Frontal cortex (tissue), 4 donors: ENCODE data around the gene NDUFB11. TPM values are rescaled to one million over a fixed set of nuclear protein-coding genes. Genes with fewer than 3 reads are reported as not detected.

Experiments
- DNase-seq, 2 donors: peaks; one replicate each; pipeline ENCODE4 v3.0.0; 2012; ENCODE audit warnings: low spot score in 2 of 2
- FAIRE-seq: peaks from 2 replicates; lab custom pipeline; 2012; peaks lifted over from hg19 to GRCh38; lab: Jason Lieb, UNC
- total RNA-seq: library from RNA; depleted of rRNA; stranded (reverse); fragments of >200 nt; gene quantifications from one replicate; pipeline ENCODE4 v1.2.3, GENCODE V29; 2014
- donor health status: control.
- donor health status: control.
- donor health status: control.

NDUFB11 gene
- total RNA-seq, 1 donor from 2014 or later = 88.0 TPM

- DNase-seq (no peak), FAIRE-seq (no peak)
Observed at GRCh38 chrX:47175588-47175980, 31.1 kb upstream of the NDUFB11 start.

GRCh38 chrX:47174846-47175587 lies 30.5 kb upstream of the NDUFB11 start:
- DNase-seq (no peak), FAIRE-seq (no peak)

DNA sequence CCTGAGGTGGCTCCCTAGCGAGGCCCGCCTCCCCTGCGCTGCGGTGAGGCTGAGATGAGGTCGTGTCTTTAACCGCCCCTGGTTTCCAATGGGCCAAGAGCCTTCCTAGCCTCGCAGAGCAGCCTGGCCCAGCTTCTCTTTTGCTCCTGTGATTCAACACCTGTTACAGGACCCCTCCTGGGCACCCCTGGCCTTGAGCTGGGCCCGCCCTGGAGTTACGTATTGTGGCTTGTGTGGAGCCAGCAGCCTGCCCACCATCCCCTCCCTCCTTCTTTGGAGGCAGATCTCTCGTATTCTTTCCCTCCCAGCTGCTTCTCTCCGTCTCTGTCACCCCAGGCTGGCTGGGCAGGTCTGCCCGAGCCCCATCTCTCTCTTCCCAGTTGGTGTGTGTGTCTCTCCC lies 29.9 kb upstream of the NDUFB11 start:
- DNase-seq (no peak), FAIRE-seq (no peak)

GRCh38 chrX:47172971-47173792 lies 28.7 kb upstream of the NDUFB11 start:
- DNase-seq (no peak), FAIRE-seq (no peak)

DNA sequence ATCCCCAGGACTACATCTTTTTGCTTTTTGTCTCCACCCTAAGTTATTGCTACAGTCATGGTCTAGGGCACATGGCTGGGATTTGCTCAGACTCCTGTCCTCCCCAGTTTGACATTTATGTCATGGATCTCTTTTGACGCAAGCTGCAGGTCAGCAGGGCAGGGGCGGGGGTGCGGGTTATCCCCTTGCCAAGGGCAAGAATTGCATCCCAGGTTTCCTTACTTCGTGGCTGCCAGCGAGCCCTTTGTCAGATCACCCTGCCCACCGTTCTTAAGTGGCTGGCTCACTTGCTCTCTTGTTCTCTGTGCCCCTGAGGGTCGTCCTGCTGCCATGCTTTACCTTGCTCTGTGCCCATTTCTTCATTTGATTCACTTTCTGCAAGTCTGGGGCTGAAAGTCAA lies 28.0 kb upstream of the NDUFB11 start:
- DNase-seq (no peak), FAIRE-seq (no peak)

DNA sequence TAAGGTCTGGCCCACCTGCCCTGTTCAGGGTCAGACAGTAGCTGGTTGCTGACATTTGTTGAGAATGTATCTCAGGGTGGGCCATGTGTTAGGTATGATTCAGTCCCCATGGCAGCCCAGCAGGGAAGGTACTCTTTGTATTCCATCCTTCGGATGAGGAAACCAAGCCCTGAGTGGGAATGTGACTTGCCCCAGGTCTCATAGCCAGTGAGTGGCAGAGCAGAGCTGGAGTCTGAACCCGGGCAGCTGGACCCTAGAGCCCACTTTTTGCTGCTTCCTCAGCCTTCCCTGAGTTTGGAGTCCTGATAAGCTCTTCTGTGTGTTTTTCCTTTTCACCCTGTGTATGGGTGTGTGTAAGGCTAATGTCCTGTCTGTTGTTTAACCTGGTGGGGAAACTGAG lies 27.5 kb upstream of the NDUFB11 start:
- DNase-seq (no peak), FAIRE-seq (no peak)

- FAIRE-seq (no peak), DNase-seq (no peak)
Observed at GRCh38 chrX:47170861-47171692, 26.6 kb upstream of the NDUFB11 start.

DNA sequence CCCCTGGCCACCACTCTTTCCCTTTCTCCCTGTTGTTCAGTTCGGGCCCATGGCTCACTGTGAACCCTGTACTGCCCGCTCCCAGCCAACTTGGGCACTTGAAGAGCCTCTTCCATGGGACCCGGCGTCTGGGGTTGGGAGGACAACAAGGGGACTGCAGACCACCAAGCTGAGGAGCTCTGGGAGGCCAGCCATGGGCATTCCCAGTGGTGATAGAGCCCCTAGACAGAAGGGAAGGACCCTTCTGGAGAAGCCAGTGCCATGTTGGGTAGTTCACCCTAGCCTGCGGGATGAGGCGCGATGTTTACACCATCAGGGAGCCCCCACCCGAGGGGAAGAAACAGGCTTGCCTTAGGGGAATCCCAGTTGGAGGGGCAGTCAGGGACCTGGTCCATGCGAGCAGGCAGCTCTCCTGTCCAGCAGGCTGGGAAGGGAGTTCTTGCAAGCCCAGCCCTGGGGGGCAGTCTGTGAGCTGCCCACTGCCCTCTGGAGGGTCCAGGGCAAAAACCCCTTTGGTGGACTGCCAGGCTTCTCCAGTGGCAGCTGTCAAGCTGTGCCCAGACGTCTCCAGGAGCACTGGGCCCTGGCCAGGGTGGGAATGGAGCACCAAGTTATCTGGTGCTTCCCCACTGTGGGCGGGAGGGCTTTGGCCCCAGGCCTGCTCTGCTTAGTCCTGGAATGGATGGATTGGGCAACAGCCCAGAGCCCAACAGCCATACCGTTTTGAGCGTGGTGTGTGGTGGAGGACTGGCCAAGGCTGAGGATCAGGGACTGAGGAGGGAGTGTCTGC lies 25.4 kb upstream of the NDUFB11 start:
- FAIRE-seq (no peak), DNase-seq (no peak)

- DNase-seq (no peak), FAIRE-seq (no peak)
Observed at GRCh38 chrX:47169273-47169672, 24.8 kb upstream of the NDUFB11 start.

GRCh38 chrX:47168495-47169073 lies 24.1 kb upstream of the NDUFB11 start:
- DNase-seq = no peak
- no peak for FAIRE-seq

DNA sequence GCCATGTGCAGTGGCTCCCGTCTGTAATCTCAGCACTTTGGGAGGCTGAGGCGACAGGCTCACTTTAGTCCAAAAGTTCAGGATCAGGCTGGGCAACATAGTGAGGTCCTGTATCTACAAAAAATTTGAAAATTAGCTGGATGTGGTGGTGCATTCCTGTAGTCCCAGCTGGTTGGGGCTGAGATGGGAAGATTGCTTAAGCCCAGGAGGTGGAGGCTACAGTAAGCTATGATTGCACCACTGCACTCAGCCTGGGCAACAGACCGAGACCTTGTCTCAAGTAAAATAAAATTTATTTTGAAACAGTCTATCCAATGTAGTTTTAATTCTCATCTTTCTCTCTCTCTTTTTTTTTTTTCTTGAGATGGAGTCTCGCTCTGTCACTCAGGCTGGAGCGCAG lies 21.6 kb upstream of the NDUFB11 start:
- no peak for FAIRE-seq

GRCh38 chrX:47164420-47164819 lies 19.9 kb upstream of the NDUFB11 start:
- DNase-seq (no peak), FAIRE-seq (no peak)

More for the DNA sequence above, 21.6 kb upstream of the NDUFB11 start:
- DNase-seq = no peak

GRCh38 chrX:47162927-47163583 lies 18.6 kb upstream of the NDUFB11 start:
- FAIRE-seq = no peak
- DNase-seq = no peak

- FAIRE-seq (no peak), DNase-seq (no peak)
Observed at GRCh38 chrX:47160781-47161180, 16.3 kb upstream of the NDUFB11 start.

GRCh38 chrX:47158781-47159180 lies 14.3 kb upstream of the NDUFB11 start:
- no peak for FAIRE-seq
- no peak for DNase-seq

DNA sequence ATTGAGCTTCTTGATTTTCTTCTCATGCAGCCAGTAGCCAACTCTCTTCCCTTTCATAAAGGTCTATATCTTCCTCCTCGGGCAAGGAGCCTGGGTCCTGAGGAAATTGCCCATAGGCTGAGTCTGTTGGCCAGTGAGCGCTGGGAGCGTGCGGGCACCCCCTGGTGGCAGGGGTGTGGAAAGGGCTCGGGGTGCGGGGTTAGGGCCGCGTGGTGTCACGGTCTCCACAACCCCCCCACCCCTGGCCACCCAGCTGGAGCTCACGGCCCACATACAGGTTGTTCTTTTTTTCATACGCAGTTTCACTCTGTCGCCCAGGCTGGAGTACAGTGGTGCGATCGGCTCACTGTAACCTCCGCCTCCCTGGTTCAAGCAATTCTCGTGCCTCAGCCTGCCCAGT lies 13.6 kb upstream of the NDUFB11 start:
- FAIRE-seq (no peak), DNase-seq (no peak)

DNA sequence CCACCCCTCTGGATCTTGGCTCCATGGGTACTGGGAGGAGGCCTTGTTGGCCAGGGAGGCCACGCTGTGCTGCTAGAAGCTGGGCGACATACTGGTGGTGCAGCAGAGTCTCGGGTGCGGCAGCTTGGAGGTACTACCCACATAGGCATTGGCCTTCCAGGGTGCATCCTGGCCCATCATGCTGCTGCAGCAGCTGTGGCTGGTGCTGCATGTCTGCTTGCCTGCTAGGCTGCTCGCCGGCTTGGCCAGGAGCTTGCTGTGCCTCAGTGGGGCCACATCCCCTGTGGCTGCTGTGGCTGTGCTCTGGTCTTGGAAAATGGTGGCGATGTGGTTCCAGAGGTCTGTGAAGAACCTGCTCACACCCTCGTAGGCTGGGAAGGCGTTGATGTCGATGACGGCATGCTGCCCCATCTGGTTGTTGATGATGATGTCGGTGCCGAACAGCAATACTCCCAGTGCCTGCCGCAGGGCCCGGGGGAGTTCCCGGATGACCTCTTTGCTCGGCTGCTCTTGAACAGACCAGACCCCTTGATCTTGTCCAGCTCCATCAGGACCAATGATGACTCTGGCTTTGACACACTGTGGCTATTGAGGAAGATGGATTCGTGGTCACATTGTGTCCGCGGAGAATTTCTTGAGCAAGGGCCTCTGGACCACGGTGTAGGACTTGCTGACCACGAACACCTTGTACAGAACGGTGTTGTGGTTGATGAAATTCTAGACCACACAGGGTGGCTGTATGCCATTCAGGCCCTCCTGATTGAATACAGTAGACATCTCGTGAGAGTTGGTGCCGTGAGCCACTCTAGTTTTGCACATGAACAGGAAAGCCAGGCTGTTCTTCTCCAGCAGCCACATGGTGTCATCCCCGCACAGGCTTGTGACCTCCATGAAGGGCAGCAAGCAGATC lies 12.4 kb upstream of the NDUFB11 start:
- DNase-seq (no peak), FAIRE-seq (no peak)

- no peak for DNase-seq
- FAIRE-seq = no peak
Observed at GRCh38 chrX:47151435-47151834, 6.9 kb upstream of the NDUFB11 start.
